ENCODE measurements around the gene PRELP.
"Not testable (repeated sequence)": the region's sequence is repeated elsewhere in the genome, so short reads cannot be mapped to it uniquely, and the experiment has no call there.

Gene PRELP

GRCh38 chr1:203447151-203447550, 28.5 kb upstream of the PRELP start:
- H3K27ac ChIP-seq, result no peak overlapping the region
- no peak for TF ChIP-seq ZFX (IDR thresholded peaks at IDR 0.05; ENCODE audit: borderline replicate concordance)
- TF ChIP-seq CTCF (IDR thresholded peaks at IDR 0.05), result no peak

- not testable (repeated sequence) for H3K27ac ChIP-seq
Measured at GRCh38 chr1:203447598-203447997, 28.0 kb upstream of the PRELP start.

- H3K27ac ChIP-seq, result no peak overlapping the region
- no peak for TF ChIP-seq ZFX (IDR thresholded peaks at IDR 0.05; ENCODE audit: borderline replicate concordance)
- TF ChIP-seq CTCF (IDR thresholded peaks at IDR 0.05), result no peak
Measured at GRCh38 chr1:203448521-203449061, 27.0 kb upstream of the PRELP start.

- TF ChIP-seq ZFX (IDR thresholded peaks at IDR 0.05; ENCODE audit: borderline replicate concordance) (no peak), CTCF (IDR thresholded peaks at IDR 0.05) (no peak)
- H3K27ac ChIP-seq, result no peak overlapping the region
Measured at GRCh38 chr1:203450001-203450400, 25.6 kb upstream of the PRELP start.

GRCh38 chr1:203450479-203451149, 25.0 kb upstream of the PRELP start:
- no peak overlapping the region for H3K27ac ChIP-seq
- TF ChIP-seq ZFX (IDR thresholded peaks at IDR 0.05; ENCODE audit: borderline replicate concordance) (no peak), CTCF (IDR thresholded peaks at IDR 0.05) (peak; percentile 23; the same call in 1 of the 2 replicates)

- no peak overlapping the region for H3K27ac ChIP-seq
- TF ChIP-seq ZFX (IDR thresholded peaks at IDR 0.05; ENCODE audit: borderline replicate concordance) (no peak), CTCF (IDR thresholded peaks at IDR 0.05) (no peak)
Measured at GRCh38 chr1:203451836-203452784, 23.5 kb upstream of the PRELP start.

GRCh38 chr1:203453016-203453415, 22.6 kb upstream of the PRELP start:
- TF ChIP-seq ZFX (IDR thresholded peaks at IDR 0.05; ENCODE audit: borderline replicate concordance) (no peak), CTCF (IDR thresholded peaks at IDR 0.05) (no peak)
- no peak overlapping the region for H3K27ac ChIP-seq
